Aorta (tissue), 5 donors: Measurements from ENCODE around the gene NOG. TPM values are rescaled to one million over a fixed set of nuclear protein-coding genes. Genes with fewer than 3 reads are reported as not detected.

Experiments
- ATAC-seq: fragments of 200-7000 bp; cut with Tn5 transposase; one replicate; pipeline ENCODE4 v1.9.1; 2022; ENCODE audit warnings: moderate library complexity; ENCODE audit not compliant: low FRiP score
- DNase-seq, 2 donors: peaks; one replicate each; pipeline ENCODE4 v3.0.0-alpha.2; 2020
- H3K27ac ChIP-seq, 2 donors: one replicate each; pipeline ENCODE4 v1.5.1; 2013; ENCODE audit warnings: low read length in 2 of 2, mild to moderate bottlenecking in 2 of 2, moderate library complexity in 2 of 2, control low read depth in 1 of 2, inconsistent platforms in 1 of 2, low read depth in 1 of 2
- H3K27me3 ChIP-seq, 2 donors: one replicate each; pipeline ENCODE4 v1.6.1; 2013; ENCODE audit warnings: control low read depth in 1 of 2, low read length in 1 of 2, mild to moderate bottlenecking in 1 of 2, moderate library complexity in 1 of 2; ENCODE audit not compliant: insufficient read depth in 2 of 2, control insufficient read depth in 1 of 2
- H3K36me3 ChIP-seq, 2 donors: one replicate each; pipeline ENCODE4 v1.6.1; 2013; ENCODE audit warnings: control low read depth in 1 of 2, low read length in 1 of 2, mild to moderate bottlenecking in 1 of 2; ENCODE audit not compliant: insufficient read depth in 2 of 2, control insufficient read depth in 1 of 2
- H3K4me1 ChIP-seq, 2 donors: one replicate each; pipeline ENCODE4 v1.6.1; 2013; ENCODE audit warnings: low read length in 2 of 2, control low read depth in 1 of 2, mild to moderate bottlenecking in 1 of 2, moderate library complexity in 1 of 2; ENCODE audit not compliant: insufficient read depth in 2 of 2, control insufficient read depth in 1 of 2
- H3K4me3 ChIP-seq, 2 donors: one replicate each; pipeline ENCODE4 v1.5.1; 2013; ENCODE audit warnings: low read length in 2 of 2, control low read depth in 1 of 2, mild to moderate bottlenecking in 1 of 2
- H3K9me3 ChIP-seq: one replicate; pipeline ENCODE4 v1.6.1; 2013; ENCODE audit warnings: mild to moderate bottlenecking, low read length; ENCODE audit not compliant: control insufficient read depth
- WGBS, 2 donors: extraction: QIAGEN DNeasy Blood & Tissue Kit; methylation state at CpG; one replicate each; pipeline ENCODE4 v1.1.7; 2013; 5-methylcytosine and 5-hydroxymethylcytosine counted together
- intact Hi-C, 2 donors: fragments of 100-400 bp; cut with DNase I; formaldehyde crosslinking; loops; one replicate each; pipeline versions ENCODE4 v1.14.2 to v1.15.0; 2022
- polyA plus RNA-seq, 2 donors: library from polyadenylated mRNA; stranded (reverse); fragments of 200-250 nt; gene quantifications; one replicate each; pipeline ENCODE4 v1.2.3, GENCODE V29; 2013
- total RNA-seq, 2 donors: library from RNA; stranded (reverse); fragmentation: NEBNext Ultra II Directional; extraction: Animal tissue kit (Norgen Biotek cat#: 25700); gene quantifications; one replicate each; pipeline ENCODE4 v1.2.1, GENCODE V29; 2021
- donor health status: healthy with polysubstance abuse.
- donor health status: Bipolar disorder and iron deficiency.
- donor health status: DM: no; HTN: no; CAD: no.
- donor health status: DM: no; HTN: no; CAD: no.
- donor health status: DM: yes; HTN: yes; CAD: no.

The NOG gene
- total and polyA plus RNA-seq, 4 donors: 0.50 to 3.6 (median 0.84) TPM; not detected in 1

- ATAC-seq (no peak), DNase-seq (no peak)
- WGBS, 2 donors: 86 to 93% methylated on average over 2 of the region's 2 CpGs
- Histone ChIP-seq H3K4me1 (no peaks in the 10 kb centered on the region), H3K27me3 (no peaks in the 10 kb centered on the region), H3K4me3 (no peak overlapping the region), H3K36me3 (no peaks in the 10 kb centered on the region), H3K27ac (no peak overlapping the region), H3K9me3 (no peaks in the 10 kb centered on the region)
- intact Hi-C loops: no loop called here
Measured at GRCh38 chr17:56616239-56616638, 22.7 kb downstream of the NOG start.

GRCh38 chr17:56623383-56623782 lies 29.9 kb downstream of the NOG start:
- WGBS, 2 donors: 74 to 76% methylated on average over 1 of the region's 1 CpG
- Histone ChIP-seq H3K9me3 (no peaks in the 10 kb centered on the region), H3K27ac (no peak overlapping the region), H3K36me3 (no peaks in the 10 kb centered on the region), H3K4me3 (no peak overlapping the region), H3K4me1 (no peaks in the 10 kb centered on the region), H3K27me3 (no peaks in the 10 kb centered on the region)
- intact Hi-C loops: no loop called here
- ATAC-seq (no peak), DNase-seq (no peak)

- no peak overlapping the region for H3K4me3 ChIP-seq
- intact Hi-C loops: no loop called here
- ATAC-seq: no peak
- H3K27me3 ChIP-seq: no peaks in the 10 kb centered on the region
- no peaks in the 10 kb centered on the region for H3K9me3 ChIP-seq
- DNase-seq: no peak
- H3K4me1 ChIP-seq: no peaks in the 10 kb centered on the region
- H3K27ac ChIP-seq: no peak overlapping the region
- no peaks in the 10 kb centered on the region for H3K36me3 ChIP-seq
- WGBS, 2 donors: 68 to 72% methylated on average over 2 of the region's 2 CpGs
Measured at GRCh38 chr17:56624309-56624708, 30.8 kb downstream of the NOG start.

GRCh38 chr17:56624912-56625311 lies 31.4 kb downstream of the NOG start:
- ATAC-seq: no peak
- 87 to 88% methylated on average over 4 of the region's 4 CpGs for WGBS, 2 donors

GRCh38 chr17:56629531-56630075 lies 36.1 kb downstream of the NOG start:
- 8 to 10% methylated on average over 7 of the region's 7 CpGs for WGBS, 2 donors
- H3K4me1 ChIP-seq: no peaks in the 10 kb centered on the region
- ATAC-seq (no peak), DNase-seq (no peak)
- intact Hi-C loops: no loop called here
- H3K4me3 ChIP-seq: no peak overlapping the region
- no peaks in the 10 kb centered on the region for H3K9me3 ChIP-seq
- H3K36me3 ChIP-seq: no peaks in the 10 kb centered on the region
- H3K27me3 ChIP-seq: no peaks in the 10 kb centered on the region
- H3K27ac ChIP-seq: no peak overlapping the region

More at GRCh38 chr17:56624912-56625311, 31.4 kb downstream of the NOG start:
- intact Hi-C loops: no loop called here
- Histone ChIP-seq H3K4me1 (no peaks in the 10 kb centered on the region), H3K36me3 (no peaks in the 10 kb centered on the region), H3K4me3 (no peak overlapping the region), H3K27ac (no peak overlapping the region), H3K9me3 (no peaks in the 10 kb centered on the region), H3K27me3 (no peaks in the 10 kb centered on the region)
- DNase-seq: no peak

- DNase-seq (no peak), ATAC-seq (no peak)
- H3K27ac ChIP-seq: no peak overlapping the region
- H3K4me3 ChIP-seq: no peak overlapping the region
- H3K27me3 ChIP-seq: no peaks in the 10 kb centered on the region
- intact Hi-C loops: no loop called here
- no peaks in the 10 kb centered on the region for H3K4me1 ChIP-seq
- WGBS, 2 donors: 79 to 87% methylated on average over 4 of the region's 4 CpGs
- no peaks in the 10 kb centered on the region for H3K36me3 ChIP-seq
- no peaks in the 10 kb centered on the region for H3K9me3 ChIP-seq
Measured at GRCh38 chr17:56630202-56630601, 36.7 kb downstream of the NOG start.

- no peaks in the 10 kb centered on the region for H3K36me3 ChIP-seq
- ATAC-seq (no peak), DNase-seq (no peak)
- intact Hi-C loops: no loop called here
- peaks cover 0 to 5% of the 10 kb centered on the region in 2 donors for H3K27me3 ChIP-seq
- H3K9me3 ChIP-seq: peaks cover 3% of the 10 kb centered on the region
- no peak overlapping the region for H3K27ac ChIP-seq
- no peak overlapping the region for H3K4me3 ChIP-seq
- WGBS, 2 donors: 82 to 86% methylated on average over 4 of the region's 4 CpGs
- no peaks in the 10 kb centered on the region for H3K4me1 ChIP-seq
Measured at GRCh38 chr17:56633681-56634080, 40.2 kb downstream of the NOG start.

- DNase-seq (no peak), ATAC-seq (no peak)
- H3K36me3 ChIP-seq: no peaks in the 10 kb centered on the region
- WGBS, 2 donors: 76 to 84% methylated on average over 1 of the region's 1 CpG
- no peaks in the 10 kb centered on the region for H3K4me1 ChIP-seq
- H3K4me3 ChIP-seq: no peak overlapping the region
- H3K27ac ChIP-seq: no peak overlapping the region
- H3K27me3 ChIP-seq: peaks cover 0 to 5% of the 10 kb centered on the region in 2 donors
- intact Hi-C loops: no loop called here
- peaks cover 5% of the 10 kb centered on the region for H3K9me3 ChIP-seq
Measured at GRCh38 chr17:56635641-56636040, 42.1 kb downstream of the NOG start.

GRCh38 chr17:56636265-56636664 lies 42.8 kb downstream of the NOG start:
- peaks cover 0 to 5% of the 10 kb centered on the region in 2 donors for H3K27me3 ChIP-seq
- WGBS, 2 donors: 24 to 32% methylated on average over 3 of the region's 3 CpGs
- intact Hi-C loops: no loop called here
- DNase-seq (no peak), ATAC-seq (no peak)
- H3K36me3 ChIP-seq: no peaks in the 10 kb centered on the region
- no peaks in the 10 kb centered on the region for H3K4me1 ChIP-seq
- H3K4me3 ChIP-seq: no peak overlapping the region
- H3K9me3 ChIP-seq: peaks cover 5% of the 10 kb centered on the region
- no peak overlapping the region for H3K27ac ChIP-seq
